Activated CD4-positive, CD25-positive, alpha-beta regulatory T cell treated with anti-CD3 and anti-CD28 coated beads, Interleukin-2, amount 50 U/mL, for 24 hours (primary cell): ENCODE results near the gene CCNH.

ENCODE experiments used
- ATAC-seq, 2 donors: fragments of 150-1000 bp; cut with Tn5 transposase; one replicate each; pipeline ENCODE4 v1.10.0; 2021; ENCODE audit warnings: mild to moderate bottlenecking in 1 of 2, moderate library complexity in 1 of 2

The CCNH gene

DNA sequence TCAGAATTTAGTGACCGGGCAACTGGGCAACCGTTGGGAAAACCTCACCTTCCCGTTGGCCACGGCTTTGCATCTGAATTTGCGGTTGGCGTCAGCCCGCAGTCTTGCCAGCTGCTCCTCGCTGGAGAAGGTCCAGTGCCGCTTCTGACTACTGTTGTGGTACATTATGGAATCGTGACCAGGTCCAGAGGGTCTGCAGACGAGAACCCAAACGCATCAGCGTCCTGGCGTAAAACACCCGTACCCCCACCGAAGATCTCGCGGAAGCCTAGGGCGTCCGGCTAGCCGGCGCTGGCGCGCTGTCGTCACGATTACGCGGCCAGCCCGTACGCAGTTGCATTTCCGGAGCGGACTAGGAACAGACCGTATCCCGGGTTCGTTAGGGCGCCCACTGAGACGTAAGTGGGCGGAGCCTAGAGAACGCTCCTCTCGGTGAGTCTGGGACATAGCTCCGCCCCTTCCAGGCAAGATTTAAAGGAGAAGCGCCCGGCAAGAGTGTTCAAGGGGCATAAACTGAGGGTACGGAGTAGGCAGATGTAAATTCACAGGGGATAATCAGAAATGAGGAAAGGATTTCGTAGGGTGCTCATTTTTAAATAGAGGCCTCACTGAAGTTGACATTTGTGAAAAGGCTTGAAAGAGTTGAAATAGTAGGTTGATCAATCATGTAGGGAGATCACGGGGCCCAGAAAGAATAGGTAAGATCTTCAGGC lies at the start of gene CCNH:
Gene CCNH, minus strand, starts transcription at position 301 of the 713 bp plus-strand sequence. Its CDS starts 136 bp downstream, at position 165.
- ATAC-seq: peak; percentile 97 to 98

- no peak for ATAC-seq
Observed at GRCh38 chr5:87457706-87458105, 45.0 kb upstream of the CCNH start.

GRCh38 chr5:87453801-87454200 lies 41.1 kb upstream of the CCNH start:
- ATAC-seq: no peak

GRCh38 chr5:87452837-87453236 lies 40.1 kb upstream of the CCNH start:
- ATAC-seq: no peak

- no peak for ATAC-seq
Observed at GRCh38 chr5:87442419-87442818, 29.7 kb upstream of the CCNH start.

GRCh38 chr5:87438231-87438630 lies 25.5 kb upstream of the CCNH start:
- no peak for ATAC-seq

- no peak for ATAC-seq
Observed at GRCh38 chr5:87437724-87438123, 25.0 kb upstream of the CCNH start.

GRCh38 chr5:87435144-87435694 lies 22.5 kb upstream of the CCNH start:
- ATAC-seq: no peak

DNA sequence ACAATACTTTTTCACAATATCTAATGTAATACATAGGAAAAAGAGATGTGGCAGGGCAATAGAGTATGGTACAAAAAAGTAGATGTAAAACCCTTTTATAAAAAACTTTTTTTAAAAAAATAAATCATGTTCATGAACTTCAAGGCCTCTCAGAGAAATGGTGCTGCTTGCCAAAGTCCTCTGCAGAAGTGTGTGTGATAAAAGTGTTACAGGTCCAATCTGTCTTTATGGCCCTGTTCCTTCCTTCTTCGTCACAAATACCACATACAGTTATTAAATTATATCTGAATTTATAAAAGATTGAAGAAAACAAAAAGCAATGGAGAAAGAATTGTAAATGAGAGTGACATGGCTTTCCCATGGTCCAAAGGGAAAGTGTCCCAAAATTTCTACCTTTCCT lies 21.7 kb upstream of the CCNH start:
- ATAC-seq: no peak

DNA sequence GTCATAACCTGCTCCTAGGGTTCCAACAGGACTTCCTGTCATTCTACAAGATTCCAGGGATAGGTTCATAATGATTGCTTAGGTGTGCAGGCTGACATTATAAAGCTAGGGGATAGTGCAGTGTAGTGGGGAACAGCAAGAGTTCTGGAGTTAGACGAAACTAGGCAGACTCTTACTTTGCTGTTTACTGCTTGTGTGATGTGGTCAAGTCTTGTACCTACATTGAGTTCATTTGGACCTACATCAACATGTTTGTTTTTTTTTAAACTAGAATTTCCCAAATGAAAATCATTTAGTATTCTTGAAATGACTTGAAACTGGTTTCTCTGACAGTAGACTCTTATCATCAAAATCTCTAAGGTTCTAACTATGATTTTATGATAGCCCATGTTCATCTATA lies 21.2 kb upstream of the CCNH start:
- ATAC-seq: no peak

DNA sequence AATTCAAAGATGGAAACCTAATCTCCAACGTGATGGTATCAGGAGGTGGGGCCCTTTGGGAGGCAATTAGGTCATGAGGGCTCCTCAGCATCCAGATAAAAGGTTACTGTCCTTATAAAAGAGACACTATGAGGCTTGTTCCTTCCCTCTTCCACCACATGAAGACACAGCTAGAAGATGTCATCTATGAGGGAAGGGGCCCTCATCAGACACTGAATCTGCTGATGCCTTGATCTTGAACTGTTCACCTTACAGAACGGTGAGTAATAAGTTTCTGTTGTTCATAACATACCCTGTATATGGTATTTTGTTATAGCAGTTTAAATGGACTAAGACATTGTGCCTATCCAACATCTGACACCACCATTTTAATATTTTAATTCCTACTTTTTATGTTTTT lies 19.7 kb upstream of the CCNH start:
- ATAC-seq: peak; percentile 77 to 84

DNA sequence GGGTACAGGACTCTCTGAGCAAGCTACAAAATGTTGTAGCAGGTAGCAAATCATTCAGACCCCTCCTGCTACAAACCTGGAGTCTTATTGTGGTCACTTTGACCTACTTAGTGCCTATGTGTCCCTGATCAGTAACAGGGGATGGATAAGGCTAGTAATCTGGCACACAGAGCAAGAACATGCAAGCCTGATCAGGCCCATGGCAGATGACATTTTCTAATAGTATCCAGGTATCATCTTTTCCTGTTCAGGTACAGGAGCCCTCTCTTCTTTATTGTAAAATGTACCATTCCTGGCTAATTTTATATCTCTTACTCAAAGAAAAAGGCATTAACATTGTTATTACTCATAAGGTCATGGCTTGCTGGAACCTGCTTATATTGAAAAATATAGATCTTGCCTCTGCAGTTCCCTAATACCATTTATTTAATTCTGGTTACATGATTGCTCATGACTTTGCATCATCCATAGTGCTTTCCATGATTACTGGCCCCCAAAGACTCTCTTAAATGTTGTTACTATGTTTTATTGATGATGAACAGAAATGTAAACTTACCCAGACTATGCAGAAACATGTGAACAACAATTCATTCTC lies 18.2 kb upstream of the CCNH start:
- no peak for ATAC-seq

DNA sequence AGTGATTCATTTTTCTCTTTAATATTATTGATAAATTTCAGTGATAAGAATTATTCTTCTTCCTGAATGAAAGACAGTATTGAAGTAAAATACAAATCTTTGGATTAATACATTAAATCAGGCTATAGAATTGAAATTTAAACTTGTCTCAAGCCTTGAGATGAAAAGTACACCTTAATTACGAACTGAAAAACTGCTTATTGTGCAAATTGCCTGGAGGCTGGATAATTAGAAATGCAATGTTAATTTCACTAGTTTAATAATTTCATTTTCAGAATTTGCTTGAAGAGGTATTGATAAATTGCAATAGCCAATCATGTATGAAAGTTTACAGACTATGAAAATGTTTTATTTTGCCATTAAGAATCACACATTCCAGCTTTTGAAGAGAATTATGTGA lies 11.0 kb upstream of the CCNH start:
- no peak for ATAC-seq

GRCh38 chr5:87421307-87421706 lies 8.6 kb upstream of the CCNH start:
- ATAC-seq: no peak

- ATAC-seq: no peak
Observed at GRCh38 chr5:87418506-87418905, 5.8 kb upstream of the CCNH start.

DNA sequence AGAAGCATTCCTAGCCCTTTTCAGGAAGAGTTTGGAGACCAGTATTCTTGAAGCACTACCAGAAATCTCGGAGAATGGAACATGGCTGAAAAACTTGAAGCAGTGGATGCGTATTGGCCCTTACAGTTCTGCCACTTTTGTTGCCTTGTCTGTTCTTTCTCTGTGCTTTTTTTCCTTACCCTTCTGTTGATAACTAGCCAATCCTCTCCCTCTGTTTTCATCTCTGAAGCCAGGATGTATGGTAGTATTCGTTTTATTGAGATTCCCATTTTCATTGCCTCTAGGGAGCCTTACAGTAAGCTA lies 564 bp upstream of the CCNH start:
- no peak for ATAC-seq

DNA sequence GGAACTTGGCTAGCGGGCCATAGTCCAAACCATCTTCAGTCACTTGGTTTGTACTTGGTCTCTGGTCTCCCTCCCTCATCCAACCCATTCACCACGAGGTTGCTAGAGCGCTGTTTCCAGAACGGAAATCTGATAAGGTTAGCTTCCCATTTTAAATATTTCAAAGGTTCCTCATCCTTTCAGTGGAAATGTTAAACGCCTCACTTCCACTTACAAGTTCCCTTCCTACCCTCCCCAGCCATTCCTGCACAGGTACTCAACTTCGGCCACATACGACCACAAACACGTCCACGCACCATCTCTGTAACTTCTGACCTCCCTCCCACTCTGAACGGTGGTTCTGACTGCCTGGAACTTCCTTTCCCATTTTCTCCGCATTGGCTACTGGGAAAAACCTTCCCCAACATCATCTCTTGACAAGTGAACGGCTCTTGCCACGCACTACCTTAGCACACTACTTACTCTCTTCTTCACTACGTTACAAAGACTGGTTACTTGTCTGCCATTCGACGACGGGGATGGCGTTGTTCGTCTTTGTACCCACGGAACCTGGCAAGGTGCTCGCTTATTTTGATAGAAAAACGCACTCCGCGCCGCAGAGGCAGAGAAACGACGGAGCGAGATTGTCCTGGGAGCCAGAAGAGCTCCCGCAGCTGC lies 629 bp downstream of the CCNH start:
- ATAC-seq: peak; percentile 6 to 25

GRCh38 chr5:87411586-87411972 lies 1.2 kb downstream of the CCNH start:
- no peak for ATAC-seq

- no peak for ATAC-seq
Observed at GRCh38 chr5:87410931-87411330, 1.8 kb downstream of the CCNH start.

DNA sequence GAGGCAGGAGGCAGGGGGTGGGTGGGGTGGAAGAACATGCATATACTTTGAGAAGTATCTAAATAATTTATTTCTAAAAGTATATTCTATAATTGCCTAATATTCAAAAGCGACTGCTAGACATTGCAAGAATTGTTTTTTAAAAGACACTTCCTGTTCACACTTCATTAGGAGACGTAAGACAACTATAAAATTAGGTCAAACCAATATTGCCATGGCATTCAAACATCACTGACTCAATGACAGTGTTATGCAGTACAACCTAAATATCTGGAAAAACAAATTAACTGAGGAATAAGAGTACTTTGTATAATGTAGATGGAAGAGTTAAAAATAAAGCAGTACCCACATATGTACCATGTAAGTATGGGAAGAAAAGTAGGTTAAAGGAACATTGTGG lies 4.5 kb downstream of the CCNH start:
- ATAC-seq: no peak

GRCh38 chr5:87405472-87406155 lies 7.1 kb downstream of the CCNH start:
- ATAC-seq: peak in 1 of 2 donors; percentile 60

- ATAC-seq: no peak
Observed at GRCh38 chr5:87404359-87404758, 8.4 kb downstream of the CCNH start.

- ATAC-seq: no peak
Observed at GRCh38 chr5:87403899-87404298, 8.8 kb downstream of the CCNH start.

GRCh38 chr5:87403409-87403808 lies 9.3 kb downstream of the CCNH start:
- no peak for ATAC-seq
